Adrenal gland (tissue), 5 donors: ENCODE results near the gene UVRAG.

Experiments used
- POLR2A ChIP-seq, 2 donors: fragments of 450-650 bp; IDR thresholded peaks; one replicate each; pipeline ENCODE4 v1.6.1; 2017; ENCODE audit warnings: antibody characterized with exemption in 2 of 2, mild to moderate bottlenecking in 2 of 2, moderate library complexity in 1 of 2
- TF ChIP-seq, protein P1 (sequence below), 6 experiments: fragments of 450-650 bp in 4 of 6; fragments of 200-600 bp in 2 of 6; sonication (generic) in 1 of 6; IDR thresholded peaks; 1 replicate in 5 of 6; 2 replicates in 1 of 6; pipeline versions ENCODE4 v1.5.1 to v1.8.0; 2016 to 2021; ENCODE audit warnings: antibody characterized with exemption in 6 of 6, mild to moderate bottlenecking in 2 of 6, moderate library complexity in 1 of 6
- donor health status: DM: no; HTN: no; CAD: no.

DNA sequence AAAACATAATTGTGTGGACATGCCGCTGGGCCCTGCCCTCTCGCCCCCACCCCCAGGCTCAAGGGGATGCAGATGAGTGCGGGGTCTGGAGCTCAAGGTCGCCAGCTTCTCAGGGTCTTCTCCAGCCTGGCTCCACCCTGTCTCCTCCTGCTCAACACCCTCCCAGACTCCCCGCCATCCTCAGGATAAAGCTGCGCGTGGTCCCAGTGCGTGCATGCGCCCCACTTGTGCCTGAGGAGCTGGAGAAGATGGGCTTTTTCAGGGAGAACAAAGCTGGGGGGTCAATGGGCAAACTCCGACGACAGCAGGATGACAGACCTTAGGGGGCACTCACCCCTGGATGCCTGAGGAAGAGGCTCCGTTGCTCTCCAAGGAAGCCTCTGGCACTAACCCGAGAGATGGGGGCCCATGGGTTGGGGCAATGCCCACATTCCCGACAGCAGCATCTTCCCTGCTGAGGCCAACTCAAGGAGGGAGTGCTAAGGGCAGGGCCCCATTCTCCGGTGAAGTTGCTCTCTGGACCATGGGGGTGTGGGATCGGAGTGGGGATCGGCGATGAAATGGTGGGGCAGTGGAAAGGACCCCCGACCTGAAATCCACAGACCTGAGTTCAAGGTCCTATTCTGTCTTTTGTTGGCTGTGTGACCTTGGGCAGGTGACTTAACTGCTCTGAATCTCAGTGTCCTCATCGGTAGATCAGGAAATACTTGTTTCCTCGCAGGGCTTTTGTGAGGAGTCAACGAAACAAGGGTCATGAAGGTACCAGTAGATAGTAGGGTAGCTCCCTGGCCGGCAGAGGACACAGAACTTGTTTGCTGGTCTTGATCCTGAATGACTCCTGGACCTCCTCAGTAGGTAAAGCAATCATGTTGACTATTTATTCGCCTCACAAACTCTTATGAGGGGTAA is 343.6 kb downstream of the UVRAG start:
- TF ChIP-seq, protein P1, sequence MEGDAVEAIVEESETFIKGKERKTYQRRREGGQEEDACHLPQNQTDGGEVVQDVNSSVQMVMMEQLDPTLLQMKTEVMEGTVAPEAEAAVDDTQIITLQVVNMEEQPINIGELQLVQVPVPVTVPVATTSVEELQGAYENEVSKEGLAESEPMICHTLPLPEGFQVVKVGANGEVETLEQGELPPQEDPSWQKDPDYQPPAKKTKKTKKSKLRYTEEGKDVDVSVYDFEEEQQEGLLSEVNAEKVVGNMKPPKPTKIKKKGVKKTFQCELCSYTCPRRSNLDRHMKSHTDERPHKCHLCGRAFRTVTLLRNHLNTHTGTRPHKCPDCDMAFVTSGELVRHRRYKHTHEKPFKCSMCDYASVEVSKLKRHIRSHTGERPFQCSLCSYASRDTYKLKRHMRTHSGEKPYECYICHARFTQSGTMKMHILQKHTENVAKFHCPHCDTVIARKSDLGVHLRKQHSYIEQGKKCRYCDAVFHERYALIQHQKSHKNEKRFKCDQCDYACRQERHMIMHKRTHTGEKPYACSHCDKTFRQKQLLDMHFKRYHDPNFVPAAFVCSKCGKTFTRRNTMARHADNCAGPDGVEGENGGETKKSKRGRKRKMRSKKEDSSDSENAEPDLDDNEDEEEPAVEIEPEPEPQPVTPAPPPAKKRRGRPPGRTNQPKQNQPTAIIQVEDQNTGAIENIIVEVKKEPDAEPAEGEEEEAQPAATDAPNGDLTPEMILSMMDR (IDR thresholded peaks at IDR 0.05) = no peak
- TF ChIP-seq POLR2A (IDR thresholded peaks at IDR 0.05) = no peak
